Activated naive CD4-positive, alpha-beta T cell (primary cell): ENCODE measurements around the gene DLX6.

Experiments used
- DNase-seq, 4 experiments: peaks; one replicate each; lab custom pipeline; 2025; lab: John Stamatoyannopoulos, UW

The DLX6 gene

DNA sequence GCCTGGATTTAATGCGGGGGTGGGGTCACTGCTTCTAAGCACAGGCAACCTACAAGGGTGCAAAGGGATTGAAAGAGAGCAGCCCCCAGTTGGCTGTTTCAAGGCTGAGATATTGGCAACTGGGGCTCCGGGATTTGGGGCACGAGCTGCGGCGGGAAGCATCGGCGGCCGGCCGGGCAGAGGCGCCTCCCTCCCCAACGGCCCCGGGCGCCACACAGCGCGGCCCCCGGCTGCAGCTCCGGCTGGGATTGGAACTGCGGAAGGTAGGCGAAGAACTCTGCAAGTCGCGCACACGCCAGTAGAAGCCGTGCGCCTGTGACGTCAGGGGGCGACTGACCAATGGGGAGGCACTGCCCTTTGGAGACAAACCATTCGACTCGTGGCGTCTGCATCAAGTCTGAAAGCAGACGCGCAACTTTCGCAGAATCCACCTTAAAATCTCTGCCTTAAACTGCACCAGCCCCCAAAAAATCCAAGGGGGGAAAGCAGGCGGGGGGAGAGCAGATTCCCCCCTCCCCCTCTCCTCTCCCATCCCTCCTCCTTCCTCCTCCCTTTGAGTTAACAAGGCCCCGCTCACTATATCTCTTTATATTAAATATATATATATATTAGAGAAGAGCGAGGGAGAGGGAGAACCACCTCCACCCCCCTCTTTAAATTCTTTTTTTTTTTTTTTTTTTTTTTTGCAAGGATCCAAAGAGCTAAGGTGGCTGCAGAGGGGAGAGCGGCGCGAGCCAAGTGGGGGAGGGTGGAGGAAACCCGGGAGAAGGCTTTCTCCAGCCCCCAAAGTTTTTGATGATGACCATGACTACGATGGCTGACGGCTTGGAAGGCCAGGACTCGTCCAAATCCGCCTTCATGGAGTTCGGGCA is at the start of gene DLX6:
DLX6 (plus strand) TSS at position 371 of the 872 bp plus-strand sequence; CDS start at position 796, 425 bp downstream.
- DNase-seq: no peak

DNA sequence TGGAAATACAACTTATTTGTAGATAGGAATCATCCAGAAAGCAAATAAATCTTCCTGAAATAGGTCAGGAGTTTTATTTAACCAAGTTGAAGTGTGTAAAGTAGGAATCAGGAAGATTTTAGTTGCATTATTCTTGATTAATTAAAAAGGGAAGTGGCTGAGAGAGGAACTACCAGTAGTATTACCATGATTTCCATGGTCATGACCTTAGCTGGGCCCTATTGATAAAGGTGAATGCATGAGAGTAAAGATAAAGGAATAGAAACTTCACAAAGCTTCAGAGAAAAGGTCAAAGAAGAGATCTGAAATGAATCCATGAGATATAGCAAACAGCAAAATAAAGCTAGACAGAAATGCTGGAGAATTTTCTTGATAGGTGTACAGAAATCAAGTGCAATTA is 46.2 kb upstream of the DLX6 start:
- DNase-seq: no peak

DNA sequence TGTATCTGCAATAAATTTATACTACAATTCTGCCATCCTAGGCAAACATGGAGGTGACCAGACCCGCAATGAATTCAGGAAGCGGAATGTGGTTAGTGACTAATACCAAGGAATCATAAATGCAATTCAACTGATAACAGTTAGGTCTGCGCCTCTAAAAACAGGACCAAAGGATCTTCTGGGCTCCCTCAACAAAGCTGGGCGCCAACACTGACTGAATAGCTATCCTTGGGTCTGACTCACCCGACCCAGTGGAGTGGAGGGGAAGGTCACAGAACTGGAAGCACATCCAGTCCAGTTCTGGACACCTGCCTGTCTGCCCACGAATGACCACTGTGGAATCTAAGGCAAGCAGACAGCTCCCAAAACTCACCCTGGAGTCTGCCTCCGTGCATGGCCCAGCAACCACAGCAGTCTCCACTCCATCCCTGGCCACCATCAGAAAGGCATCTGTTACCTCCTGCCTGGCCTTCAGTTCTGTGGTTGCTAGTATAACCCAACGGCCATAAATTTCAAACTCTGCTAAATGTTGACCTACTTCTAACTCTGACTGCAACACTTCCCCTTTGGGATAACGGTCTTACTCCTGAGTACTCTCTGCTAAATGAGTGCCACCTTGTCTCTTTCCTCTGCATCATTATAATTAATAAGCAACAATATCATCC is 43.0 kb upstream of the DLX6 start:
- DNase-seq: no peak

DNA sequence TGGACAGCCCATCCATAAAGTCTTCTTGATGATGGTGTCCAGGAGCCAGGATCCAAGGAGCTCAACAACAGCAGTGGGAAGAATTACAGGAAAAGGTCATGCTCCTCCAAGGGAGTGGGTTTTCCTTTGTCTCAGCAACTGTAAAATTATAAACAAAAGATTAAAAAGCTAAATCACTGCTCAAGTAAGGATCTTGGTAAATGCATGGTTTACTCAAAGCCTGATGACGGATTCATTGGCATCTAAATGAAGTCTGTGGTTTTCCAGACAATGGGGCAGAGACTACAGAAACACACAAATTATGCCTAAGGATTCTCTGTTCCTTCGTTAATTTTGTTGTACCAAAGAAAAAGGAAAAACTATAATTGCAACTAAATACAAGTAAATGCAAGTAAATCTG is 36.4 kb upstream of the DLX6 start:
- no peak for DNase-seq

DNA sequence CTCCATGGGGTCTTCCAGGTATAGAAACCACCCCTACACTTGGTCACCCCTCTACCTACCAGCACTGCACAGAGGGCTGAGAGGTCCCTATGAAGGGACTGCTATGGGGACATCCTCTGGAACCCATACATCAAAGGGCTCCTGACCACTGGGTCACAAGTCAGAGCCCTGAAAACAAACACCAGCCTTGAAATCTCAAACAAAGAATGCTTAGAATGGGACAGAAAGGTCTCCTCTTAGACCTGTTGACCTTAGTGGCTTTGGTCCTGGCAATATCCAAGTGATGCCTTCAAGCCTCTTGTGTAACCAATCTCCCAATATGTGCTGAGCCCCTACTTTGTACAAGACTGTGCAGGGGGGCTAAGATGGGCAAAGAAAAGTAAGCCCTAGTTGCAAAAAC is 34.6 kb upstream of the DLX6 start:
- DNase-seq: no peak

DNA sequence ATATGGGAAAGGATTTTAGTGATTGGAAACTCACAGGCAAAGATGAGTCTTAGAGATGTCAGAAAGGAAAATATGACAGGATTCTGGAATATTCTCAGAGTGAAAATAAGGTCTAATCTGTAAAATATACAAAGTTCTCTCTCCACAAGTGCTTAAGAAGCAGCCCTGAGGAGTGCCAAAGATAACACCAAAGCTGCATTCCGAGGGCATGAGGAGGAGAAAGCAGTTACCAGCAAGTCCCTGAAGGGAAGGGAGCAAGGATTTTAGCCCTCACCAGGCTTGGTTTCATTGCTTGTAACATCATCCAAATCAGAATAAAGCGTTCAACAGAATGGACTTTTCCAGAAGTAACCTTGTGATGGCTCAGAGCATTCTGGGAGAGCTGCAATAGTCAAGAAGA is 31.4 kb upstream of the DLX6 start:
- no peak for DNase-seq

DNA sequence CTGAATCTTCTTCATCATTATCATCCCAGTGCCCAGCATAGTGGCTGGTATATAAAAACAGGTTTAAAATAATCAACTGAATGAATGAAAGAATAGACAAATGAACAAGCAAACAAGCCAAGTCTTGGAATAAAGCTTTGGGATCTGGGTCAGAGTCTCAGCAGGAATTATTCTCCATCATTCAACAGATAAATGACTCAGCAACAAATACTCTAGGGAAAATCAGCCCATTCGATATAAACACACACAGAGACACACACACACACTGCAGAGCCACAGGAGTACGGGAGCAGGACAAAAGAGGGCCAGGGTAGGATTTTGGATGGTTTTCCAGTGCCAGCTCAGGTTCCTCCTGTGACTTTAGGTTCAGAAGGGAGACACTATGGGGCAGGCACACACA is 29.2 kb upstream of the DLX6 start:
- DNase-seq: no peak

DNA sequence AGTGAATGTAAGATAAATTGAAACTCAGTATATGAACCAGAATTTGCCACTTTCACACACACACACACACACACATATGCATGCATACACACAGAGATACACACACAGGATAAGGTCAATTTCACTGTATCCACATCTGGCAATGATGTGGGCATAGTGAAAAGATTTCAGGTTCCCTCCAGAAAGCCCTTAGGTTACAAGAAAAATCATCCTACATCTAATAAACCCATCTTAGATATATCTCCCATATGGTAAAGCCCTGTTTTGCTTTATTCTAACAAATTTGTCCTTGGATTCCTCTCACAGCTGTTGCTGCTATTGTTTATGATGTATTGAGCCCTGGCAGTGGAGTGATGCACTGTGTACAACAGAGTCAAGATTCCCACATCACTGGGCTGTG is 27.9 kb upstream of the DLX6 start:
- DNase-seq: no peak

DNA sequence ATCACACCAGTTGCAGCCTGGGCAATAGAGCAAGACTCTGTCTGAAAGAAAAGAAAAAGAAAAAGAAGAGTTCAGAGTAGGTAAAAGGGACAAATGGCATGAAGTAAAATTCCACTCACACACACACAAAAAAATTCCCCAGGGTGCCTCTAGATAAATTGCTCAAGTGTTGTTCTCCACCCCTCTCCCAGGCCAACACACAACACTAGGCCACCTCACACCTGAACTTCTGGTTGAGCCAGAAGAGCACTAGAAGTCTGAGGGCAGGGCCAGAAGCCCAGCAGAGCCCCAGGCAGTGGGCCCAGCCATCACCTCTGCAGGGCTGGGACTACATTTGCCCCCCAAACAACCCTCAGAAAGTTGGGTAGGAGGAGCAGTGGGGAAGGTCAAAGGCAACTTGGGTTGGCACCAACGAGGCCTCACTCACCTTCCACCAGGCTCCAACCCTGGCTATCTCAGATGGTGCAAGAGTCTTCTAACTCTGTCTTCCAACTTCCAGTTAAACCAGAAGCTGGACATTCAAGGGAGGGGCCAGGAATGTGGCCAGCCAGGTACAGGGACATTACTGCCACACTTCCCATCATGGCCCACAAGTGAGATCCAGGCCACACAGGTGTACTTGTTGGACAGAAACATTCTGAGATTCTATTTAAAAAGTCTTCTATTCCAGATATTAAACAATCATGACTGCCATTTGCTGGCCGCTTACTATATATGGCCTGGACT is 25.6 kb upstream of the DLX6 start:
- DNase-seq: no peak

DNA sequence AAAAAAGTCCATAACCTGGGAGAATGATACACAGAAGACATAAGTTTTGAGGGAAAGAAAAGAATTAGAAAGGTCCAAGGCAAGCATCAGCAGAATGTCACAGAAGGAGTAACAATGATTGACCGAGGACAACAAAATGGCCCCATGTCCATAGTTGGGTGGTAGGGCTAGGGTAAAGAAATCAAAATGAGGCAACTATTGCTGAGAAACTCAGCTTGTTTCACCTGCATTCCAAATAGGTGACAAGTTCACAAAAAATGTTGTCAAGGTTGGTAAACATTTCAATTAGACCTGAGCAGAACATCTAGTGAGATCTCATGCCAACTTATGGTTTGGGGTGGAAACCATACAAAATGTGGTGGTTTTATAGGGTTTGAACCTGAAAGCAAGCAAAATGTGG is 22.8 kb upstream of the DLX6 start:
- no peak for DNase-seq

DNA sequence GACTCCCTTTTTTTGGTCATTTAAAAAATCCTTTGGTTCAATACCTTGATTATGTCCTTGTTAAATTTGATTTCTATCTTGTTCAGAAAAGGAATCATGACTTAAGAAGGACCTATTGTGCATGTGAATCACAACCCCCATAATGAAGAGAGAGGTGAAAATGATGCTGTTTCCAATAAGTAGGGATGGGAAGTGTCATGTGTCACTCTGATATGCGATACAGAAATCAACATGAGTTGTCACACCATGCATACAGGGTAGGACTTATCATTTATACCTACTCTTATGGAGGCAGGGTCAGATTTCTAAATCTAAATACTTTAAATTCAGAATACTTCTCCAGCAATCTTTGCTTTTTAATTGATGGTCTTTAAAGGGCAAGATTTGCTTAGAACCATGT is 19.4 kb upstream of the DLX6 start:
- DNase-seq: no peak

DNA sequence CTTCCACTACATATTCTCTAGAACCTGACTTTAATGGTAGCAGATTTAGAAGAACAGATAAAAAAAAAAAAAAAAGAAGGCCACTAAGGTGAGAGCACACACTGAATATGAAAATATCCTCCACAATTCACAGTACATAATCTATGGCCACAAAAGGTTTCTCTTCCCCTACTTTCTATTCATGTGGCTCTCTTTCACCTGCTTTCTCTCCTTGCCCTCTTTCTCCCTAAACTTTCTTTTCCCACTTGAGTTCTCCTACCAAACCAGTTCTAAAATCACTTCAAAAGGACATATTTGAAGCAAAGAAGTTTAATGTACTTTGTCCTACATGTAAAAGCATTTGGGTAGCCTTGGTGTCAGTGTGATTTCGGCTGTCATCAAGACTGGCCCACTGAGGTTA is 18.5 kb upstream of the DLX6 start:
- no peak for DNase-seq

DNA sequence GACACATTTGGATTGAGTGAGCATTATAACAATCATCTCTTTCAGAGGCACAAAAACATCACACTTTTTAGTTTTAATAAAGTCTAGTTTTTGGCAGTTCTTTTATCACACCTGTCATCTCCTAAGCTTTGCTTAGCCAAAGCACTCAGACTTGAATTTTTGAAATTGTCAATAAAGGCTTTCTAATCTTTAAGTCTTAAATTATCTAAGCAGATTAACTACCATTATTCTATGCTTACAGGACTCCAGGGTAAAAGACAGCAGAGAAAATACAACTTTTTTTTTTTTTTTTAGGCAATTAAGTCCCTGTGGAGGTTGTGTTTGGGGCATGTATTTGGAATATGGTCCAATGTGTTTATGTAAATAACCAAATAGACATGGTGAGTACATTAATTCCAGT is 17.6 kb upstream of the DLX6 start:
- DNase-seq: no peak

DNA sequence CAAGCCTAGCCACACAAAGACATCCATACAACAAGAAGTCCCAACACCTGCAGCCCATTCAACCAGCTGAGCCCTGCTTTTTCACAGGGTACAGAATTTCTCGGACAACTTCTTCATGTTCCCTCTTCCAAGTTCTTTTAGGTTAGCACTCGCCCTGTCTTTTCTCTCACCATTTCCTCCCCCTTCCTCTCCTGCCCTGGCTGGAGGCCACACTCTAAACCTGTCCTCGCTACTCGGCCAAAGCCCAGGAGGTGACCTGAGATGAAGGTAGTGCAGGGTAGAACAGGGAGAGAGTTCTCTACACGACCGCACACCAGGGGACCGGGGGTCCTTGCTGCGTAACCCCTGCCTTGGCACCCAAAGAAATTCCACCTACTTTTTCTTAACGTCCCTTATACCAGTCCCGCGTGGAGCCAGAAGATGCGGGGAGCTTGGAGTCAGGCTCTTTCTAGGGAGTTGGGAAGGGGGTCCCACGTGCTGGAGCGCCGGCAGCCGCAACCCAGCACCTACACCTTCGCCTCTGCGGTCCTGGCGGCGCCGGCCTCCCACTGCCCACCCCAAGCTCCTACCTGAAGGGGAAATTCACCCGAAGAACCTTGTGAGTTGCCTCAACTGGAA is 16.0 kb upstream of the DLX6 start:
- DNase-seq: no peak

DNA sequence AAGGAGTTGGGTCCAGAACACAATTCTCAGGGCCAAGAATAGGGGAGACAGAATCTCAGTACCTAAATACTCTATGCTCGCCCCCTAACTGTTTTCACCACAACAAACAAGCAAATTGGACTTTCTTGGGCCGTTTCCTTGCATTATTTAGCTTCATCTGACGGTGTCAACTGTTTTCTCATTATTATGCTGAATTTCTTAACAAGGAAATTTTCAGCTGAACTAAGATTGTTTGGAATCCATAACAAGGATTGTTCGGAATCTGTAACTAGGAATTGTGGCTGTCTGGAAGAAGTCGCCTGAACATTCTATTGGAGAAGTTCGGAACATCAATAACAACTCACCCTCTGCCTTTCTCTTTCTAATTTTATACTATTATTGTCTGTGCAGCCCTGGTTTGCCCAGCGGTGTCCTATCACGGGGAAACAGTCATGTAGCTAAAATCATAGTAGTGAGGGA is 15.5 kb upstream of the DLX6 start:
- DNase-seq: no peak

DNA sequence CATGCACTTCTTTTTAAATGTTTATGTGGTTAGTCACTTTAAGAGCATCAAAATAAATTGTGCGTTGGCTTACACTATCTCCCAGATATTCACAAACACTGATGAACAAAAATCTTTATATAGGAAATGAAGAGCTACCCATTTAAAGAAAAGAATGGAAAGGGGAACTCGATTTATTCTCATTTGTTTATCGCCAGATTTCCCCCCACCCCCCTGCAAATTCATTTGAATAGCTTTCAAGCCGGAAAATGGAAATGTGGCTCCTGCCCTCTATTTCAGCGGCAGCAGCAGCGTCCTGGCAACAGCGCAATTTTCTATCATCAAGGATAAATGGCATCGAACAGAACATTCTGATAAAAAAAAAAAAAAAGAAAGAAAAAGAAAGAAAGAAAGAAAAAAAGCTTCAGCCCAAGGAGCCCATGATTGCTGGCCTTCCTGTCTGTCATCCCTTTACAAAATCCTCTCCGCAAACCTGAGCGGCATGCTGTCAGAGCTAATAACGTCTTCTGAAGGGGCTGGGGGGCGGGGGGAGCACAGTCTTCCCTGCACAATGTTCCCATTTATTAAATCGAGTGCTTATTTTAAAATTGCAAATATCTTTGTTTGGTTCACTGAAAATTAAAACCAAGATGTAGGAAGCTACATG is 13.7 kb upstream of the DLX6 start:
- DNase-seq: no peak

DNA sequence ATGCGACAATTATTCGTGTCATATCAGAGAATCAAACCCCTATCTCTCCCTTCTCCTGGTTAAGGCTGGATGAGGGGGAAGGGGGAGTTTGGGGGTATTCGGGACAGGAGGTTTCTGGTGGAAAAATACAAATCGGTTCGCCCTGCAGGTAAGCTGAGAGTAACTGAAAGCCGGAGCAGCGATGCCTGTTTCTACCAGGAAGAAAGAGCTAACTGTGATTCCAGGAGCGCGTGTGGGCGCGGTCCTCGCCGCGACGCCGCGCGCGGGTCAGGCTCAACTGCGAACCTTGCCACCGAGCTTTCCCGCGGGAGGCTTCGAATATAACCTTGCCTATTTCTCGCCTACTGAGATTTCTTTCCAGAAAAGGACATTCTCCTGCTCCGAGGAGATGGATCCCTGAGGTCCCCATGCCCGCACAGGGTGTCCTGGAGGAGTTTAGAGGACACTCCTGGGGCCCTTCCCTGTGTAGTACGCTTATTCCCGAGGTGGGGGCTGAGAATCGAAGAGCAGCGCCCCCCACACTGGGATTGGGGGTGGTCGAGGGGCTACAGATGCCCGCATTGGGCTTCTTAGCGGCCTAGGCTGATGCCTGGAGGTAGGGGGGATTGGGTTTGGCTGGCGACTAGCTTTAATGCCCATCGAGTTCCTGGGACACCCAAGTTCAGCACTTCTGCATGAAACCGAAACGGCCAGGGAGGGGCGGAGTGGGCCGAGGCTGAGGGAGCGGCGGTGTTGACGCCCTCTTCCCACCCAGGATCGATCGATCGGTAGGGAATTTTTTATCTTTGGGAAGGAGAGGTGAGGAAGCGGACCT is 13.0 kb upstream of the DLX6 start:
- no peak for DNase-seq

DNA sequence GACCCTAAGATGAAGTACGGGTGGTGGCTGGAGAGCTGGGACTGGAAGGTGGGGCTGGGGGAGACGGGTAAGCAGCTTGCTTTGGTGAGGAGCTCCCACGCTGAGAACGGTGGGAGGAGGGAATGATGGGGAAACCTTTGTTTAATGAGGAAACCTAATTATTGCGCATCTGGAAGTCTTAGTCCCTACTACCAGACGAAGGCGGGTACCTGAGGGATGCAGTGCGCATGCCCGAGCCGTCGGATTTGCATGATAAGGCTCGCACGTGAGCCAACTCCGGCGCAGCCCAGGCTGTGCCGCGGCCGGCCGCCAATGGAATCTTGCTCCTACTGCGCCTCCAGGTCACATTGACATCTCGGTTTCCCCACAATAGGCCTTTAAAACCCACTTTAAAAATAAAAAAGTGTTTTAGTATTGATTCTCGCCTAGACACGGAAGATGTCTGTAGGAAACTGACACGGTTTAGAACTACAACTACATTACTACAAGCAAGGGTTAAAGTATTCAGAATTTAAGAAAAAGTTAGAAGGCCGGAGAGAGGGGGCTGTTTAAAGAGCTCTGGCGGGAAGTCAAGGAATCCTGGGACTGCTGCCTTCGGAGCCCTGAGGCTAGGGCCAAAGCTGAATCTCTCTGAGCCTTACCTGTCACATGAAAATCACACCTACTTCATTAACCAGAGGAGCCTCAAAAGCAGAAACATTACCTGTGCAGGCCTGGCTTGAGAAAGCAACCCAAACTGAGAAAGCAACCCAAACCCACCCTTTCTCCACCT is 12.1 kb upstream of the DLX6 start:
- DNase-seq: no peak

DNA sequence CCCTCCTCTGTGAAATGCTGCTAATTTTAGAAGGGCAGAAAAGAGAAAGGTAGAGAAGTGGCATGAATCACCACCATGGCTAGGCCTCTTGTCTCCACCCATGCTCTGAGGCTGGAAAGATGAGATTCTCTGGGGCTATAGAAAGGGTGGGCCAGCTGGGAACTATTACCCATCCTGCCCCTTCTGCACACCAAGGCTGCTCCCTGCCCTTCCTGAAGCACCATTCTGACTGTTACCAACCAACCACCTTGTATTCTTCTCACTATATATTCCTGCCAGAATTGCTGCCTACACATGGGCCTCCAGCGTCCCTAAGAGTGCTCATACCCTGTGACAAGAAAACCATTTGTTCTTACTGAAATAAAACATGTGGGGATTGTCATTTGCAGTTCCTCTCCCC is 11.4 kb upstream of the DLX6 start:
- DNase-seq: no peak

DNA sequence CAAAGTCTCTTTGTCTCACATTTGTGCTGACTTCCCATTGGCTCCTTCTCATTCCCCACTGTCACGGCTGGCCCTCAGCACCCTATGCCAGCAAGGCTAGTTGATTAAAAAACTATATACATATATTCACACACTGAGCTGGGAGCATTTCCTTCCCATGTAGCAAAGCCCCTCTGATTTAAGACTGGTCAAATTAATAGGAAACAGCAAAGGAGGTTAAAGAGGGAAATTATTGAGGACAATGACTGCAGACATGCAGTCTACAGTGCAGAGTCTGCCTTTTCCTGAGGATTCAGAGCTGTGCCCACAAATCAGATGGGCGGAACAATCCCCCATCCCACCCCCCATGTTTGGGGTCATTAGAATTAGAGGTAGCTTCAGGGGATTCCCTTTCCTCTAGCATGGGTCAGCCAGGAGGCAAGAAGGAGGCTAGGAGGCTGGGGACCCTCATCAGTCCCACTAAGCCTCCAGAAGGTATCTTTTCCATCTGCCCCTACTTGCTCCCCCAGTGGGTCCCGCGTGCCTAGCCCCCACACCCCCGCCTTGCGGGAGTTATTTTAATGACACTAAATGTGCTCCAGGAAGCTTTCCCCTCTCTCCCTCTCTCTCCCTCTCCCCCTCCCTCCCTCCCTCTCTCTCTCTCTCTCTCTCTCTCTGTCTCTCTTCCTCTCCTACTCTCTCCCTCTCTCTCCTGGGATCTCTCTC is 9.8 kb upstream of the DLX6 start:
- no peak for DNase-seq
